HG03575 (cell line): ENCODE measurements around the gene MDN1.
"Not testable (repeated sequence)": the region's sequence is repeated elsewhere in the genome, so short reads cannot be mapped to it uniquely, and the experiment has no call there.

Experiments used
- ATAC-seq: cut with Tn5 transposase; IDR thresholded peaks from one replicate; pipeline ENCODE4 v1.9.1; 2021; ENCODE audit not compliant: unreplicated experiment, insufficient number of reproducible peaks, low FRiP score; ENCODE audit errors: extremely low read depth

Gene MDN1

GRCh38 chr6:89828475-89828987 lies 8.9 kb upstream of the MDN1 start:
- not testable (repeated sequence) for ATAC-seq

- ATAC-seq, result no peak
Measured at GRCh38 chr6:89826029-89826528, 6.5 kb upstream of the MDN1 start.

- no peak for ATAC-seq
Measured at GRCh38 chr6:89818977-89819335, 638 bp downstream of the MDN1 start.

- ATAC-seq, result no peak
Measured at GRCh38 chr6:89817481-89817880, 2.1 kb downstream of the MDN1 start.

GRCh38 chr6:89813422-89813821 lies 6.2 kb downstream of the MDN1 start:
- ATAC-seq, result not testable (repeated sequence)

GRCh38 chr6:89807581-89807980 lies 12.0 kb downstream of the MDN1 start:
- no peak for ATAC-seq

- no peak for ATAC-seq
Measured at GRCh38 chr6:89805814-89806371, 13.7 kb downstream of the MDN1 start.

- no peak for ATAC-seq
Measured at GRCh38 chr6:89803271-89803670, 16.3 kb downstream of the MDN1 start.

- ATAC-seq, result no peak
Measured at GRCh38 chr6:89799756-89800155, 19.8 kb downstream of the MDN1 start.

GRCh38 chr6:89799096-89799495 lies 20.5 kb downstream of the MDN1 start:
- ATAC-seq, result no peak

- no peak for ATAC-seq
Measured at GRCh38 chr6:89797317-89797716, 22.3 kb downstream of the MDN1 start.

GRCh38 chr6:89794324-89794723 lies 25.3 kb downstream of the MDN1 start:
- ATAC-seq, result no peak

- ATAC-seq, result no peak
Measured at GRCh38 chr6:89793586-89793985, 26.0 kb downstream of the MDN1 start.

- no peak for ATAC-seq
Measured at GRCh38 chr6:89792881-89793280, 26.7 kb downstream of the MDN1 start.

GRCh38 chr6:89790403-89790802 lies 29.2 kb downstream of the MDN1 start:
- no peak for ATAC-seq

- ATAC-seq, result no peak
Measured at GRCh38 chr6:89789980-89790379, 29.6 kb downstream of the MDN1 start.

- no peak for ATAC-seq
Measured at GRCh38 chr6:89787660-89788328, 31.8 kb downstream of the MDN1 start.

- ATAC-seq, result no peak
Measured at GRCh38 chr6:89786970-89787369, 32.6 kb downstream of the MDN1 start.

- no peak for ATAC-seq
Measured at GRCh38 chr6:89784838-89785237, 34.8 kb downstream of the MDN1 start.

GRCh38 chr6:89783293-89783692 lies 36.3 kb downstream of the MDN1 start:
- not testable (repeated sequence) for ATAC-seq

GRCh38 chr6:89782222-89782621 lies 37.4 kb downstream of the MDN1 start:
- ATAC-seq, result no peak
